HUES48 (cell line): Measurements from ENCODE around the gene ATP5PD.
A peak's percentile ranks its signal among the peaks of the same experiment; 100 is the strongest.
"Not testable (repeated sequence)": the region's sequence is repeated elsewhere in the genome, so short reads cannot be mapped to it uniquely, and the experiment has no call there.

Experiments
- H3K27ac ChIP-seq: one replicate; pipeline ENCODE4 v1.7.0; 2013; ENCODE audit warnings: low read depth, low read length, inconsistent platforms
- H3K27me3 ChIP-seq: 2 replicates; pipeline ENCODE4 v1.6.1; 2013; ENCODE audit warnings: mild to moderate bottlenecking, low read length; ENCODE audit not compliant: control insufficient read depth, insufficient read depth
- H3K36me3 ChIP-seq: 2 replicates; pipeline ENCODE4 v1.6.1; 2013; ENCODE audit warnings: low read length; ENCODE audit not compliant: control insufficient read depth, insufficient read depth
- H3K4me1 ChIP-seq: 2 replicates; pipeline ENCODE4 v1.6.1; 2013; ENCODE audit warnings: mild to moderate bottlenecking, low read length; ENCODE audit not compliant: control insufficient read depth, insufficient read depth
- H3K4me3 ChIP-seq: 2 replicates; pipeline ENCODE4 v1.5.1; 2013; ENCODE audit warnings: mild to moderate bottlenecking, low read depth, low read length
- H3K9ac ChIP-seq: 2 replicates; pipeline ENCODE4 v1.6.1; 2013; ENCODE audit warnings: mild to moderate bottlenecking, low read depth, low read length, moderate library complexity
- H3K9me3 ChIP-seq: 2 replicates; pipeline ENCODE4 v1.6.1; 2013; ENCODE audit warnings: low read length; ENCODE audit not compliant: control insufficient read depth, insufficient read depth

ATP5PD gene

DNA sequence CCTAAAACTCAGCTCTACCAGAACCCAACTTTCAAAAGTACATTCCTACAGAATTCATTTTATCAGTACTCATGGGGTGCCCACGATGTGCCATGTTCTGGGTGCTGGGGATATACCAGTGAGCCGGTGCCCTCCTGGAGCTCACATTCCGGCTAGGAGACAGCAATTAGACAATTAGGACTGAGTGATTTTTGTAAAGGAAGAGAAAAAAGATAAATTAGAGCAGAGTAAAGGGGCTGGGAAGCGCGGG, 34.7 kb downstream of the ATP5PD start:
- Histone ChIP-seq H3K4me3 (peak overlapping the region; percentile 92), H3K27ac (peak overlapping the region; percentile 91), H3K9ac (peak overlapping the region; percentile 53), H3K4me1 (peaks cover 14% of the 10 kb centered on the region), H3K27me3 (no peaks in the 10 kb centered on the region), H3K9me3 (no peaks in the 10 kb centered on the region), H3K36me3 (peaks cover 7% of the 10 kb centered on the region; the same call in 1 of the 2 replicates)

DNA sequence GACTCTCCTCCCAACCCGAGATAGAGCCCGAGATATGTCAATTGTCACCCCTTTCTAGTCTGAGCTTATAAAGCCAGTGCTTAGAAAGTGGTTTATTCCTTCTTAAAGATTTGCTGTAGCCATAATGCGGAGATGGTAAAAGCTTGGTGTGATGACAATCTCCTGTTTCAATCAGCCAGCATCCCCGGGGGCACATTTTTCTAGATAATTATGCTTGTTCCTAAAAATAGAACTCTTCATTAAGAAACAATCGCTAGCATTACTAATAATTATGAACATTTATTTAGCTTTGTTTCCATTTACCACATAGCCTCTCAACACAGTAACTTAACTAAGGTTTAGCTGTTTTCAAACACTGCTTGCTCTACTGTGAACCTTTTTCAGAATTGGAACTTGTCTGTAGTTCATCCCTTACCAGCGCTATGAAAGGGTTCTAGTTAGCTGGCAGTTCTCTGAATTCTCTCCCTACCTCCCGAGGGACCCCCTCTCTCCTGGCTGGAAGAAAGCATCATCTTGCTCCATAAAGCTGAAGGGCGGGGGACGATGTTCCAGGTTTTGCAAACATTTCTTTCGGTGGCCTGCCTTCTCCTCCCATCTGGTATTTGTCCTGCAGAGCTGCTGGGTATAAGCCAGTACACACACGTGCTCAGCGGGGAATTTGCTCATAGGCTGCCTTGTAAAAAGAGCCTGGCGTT, 35.2 kb downstream of the ATP5PD start:
- H3K4me1 ChIP-seq = peaks cover 14% of the 10 kb centered on the region
- H3K9me3 ChIP-seq = no peaks in the 10 kb centered on the region
- peak overlapping the region; percentile 92 for H3K4me3 ChIP-seq
- H3K27ac ChIP-seq = peak overlapping the region; percentile 91
- H3K27me3 ChIP-seq = no peaks in the 10 kb centered on the region
- H3K36me3 ChIP-seq = peaks cover 4% of the 10 kb centered on the region; the same call in 1 of the 2 replicates
- H3K9ac ChIP-seq = peak overlapping the region; percentile 53; the same call in 1 of the 2 replicates

DNA sequence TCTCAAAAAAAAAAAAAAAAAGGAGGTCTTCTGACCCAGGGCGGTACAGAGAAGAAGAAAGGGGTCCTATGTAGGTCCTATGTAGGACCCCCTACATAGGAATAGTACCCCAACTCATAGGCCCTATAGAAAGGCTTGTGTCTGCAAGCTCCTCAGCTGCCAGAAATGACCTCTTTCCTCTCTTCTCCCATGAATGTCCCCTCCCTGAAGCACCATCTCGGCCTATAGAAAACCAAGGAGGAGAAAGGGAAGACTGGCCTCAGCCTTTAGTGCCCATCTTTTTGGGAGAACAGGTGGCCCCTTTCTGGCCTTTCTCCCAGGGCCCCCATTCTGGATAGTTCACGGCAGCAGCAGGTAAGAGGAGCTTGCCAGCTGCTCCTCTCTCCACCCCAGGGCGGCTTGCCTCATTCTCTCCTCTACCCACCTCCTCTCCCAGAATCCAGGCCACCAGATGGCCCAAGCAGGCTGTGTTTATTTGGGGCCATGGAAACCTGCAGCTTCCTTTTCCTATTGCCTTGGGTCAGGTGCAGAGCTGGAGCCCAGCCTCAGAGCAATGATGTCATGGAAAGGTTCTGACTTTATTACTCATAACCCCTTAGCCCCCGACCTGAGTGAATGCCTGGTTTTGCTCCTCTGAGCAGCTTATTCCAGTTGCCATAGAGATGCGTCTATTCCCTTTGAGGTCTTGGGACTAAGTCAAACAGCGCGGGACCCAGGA, 35.9 kb downstream of the ATP5PD start:
- Histone ChIP-seq H3K4me1 (peaks cover 14% of the 10 kb centered on the region), H3K9ac (no peak overlapping the region), H3K27ac (no peak overlapping the region), H3K9me3 (no peaks in the 10 kb centered on the region), H3K4me3 (no peak overlapping the region), H3K27me3 (no peaks in the 10 kb centered on the region), H3K36me3 (no peaks in the 10 kb centered on the region)

DNA sequence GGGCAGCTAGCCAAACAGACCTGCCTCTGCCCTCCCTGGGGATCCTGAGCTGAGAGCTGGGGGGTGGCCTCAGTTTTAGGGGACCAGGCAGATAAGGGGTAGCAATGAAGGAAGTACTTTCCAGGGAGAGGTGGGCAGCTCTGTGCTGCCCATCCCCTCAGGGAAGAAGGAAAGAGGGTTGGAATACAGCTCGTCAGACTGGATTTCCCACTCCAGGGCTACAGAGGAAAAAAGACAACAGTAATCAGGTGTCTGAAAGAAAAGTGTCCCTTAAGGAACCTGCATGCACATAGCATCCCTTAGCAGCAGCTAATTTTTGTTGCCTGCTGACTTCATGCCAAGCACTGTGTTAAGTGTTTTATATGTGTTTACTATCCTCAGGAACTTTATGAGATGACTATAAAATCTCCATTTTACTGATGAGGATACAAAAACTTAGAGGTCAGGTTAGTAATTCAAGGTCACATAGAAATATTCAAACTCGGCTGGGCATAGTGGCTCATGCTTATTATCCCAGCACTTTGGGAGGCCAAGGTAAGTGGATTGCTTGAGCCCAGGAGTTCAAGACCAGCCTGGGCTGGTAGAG, 37.5 kb downstream of the ATP5PD start:
- peaks cover 10% of the 10 kb centered on the region for H3K36me3 ChIP-seq
- H3K4me3 ChIP-seq = no peak overlapping the region
- no peaks in the 10 kb centered on the region for H3K9me3 ChIP-seq
- no peak overlapping the region for H3K27ac ChIP-seq
- H3K27me3 ChIP-seq = no peaks in the 10 kb centered on the region
- H3K9ac ChIP-seq = no peak overlapping the region
- peaks cover 14% of the 10 kb centered on the region for H3K4me1 ChIP-seq

DNA sequence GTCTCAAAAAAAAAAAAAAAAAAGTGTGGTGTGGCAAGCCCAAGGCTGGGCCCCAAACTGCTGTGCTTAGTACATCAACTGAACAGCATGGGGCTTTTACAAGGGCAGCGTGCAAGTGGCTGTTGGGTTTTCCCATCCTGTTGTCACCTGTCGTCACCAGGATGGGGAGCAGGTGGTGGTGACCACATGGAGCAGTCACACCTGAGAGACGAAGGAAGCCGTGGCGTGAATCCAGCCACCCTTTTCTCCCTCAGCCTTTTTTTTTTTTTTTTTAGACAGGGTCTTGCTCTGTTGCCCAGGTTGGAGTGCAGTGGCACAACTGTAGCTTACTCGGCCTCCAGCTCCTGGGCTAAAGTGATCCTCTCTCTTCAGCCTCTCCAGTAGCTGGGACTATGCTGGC, 38.4 kb downstream of the ATP5PD start:
- Histone ChIP-seq H3K36me3 (peaks cover 18% of the 10 kb centered on the region), H3K27ac (no peak overlapping the region), H3K4me3 (no peak overlapping the region), H3K27me3 (no peaks in the 10 kb centered on the region), H3K9ac (no peak overlapping the region), H3K9me3 (no peaks in the 10 kb centered on the region), H3K4me1 (peaks cover 8% of the 10 kb centered on the region)

DNA sequence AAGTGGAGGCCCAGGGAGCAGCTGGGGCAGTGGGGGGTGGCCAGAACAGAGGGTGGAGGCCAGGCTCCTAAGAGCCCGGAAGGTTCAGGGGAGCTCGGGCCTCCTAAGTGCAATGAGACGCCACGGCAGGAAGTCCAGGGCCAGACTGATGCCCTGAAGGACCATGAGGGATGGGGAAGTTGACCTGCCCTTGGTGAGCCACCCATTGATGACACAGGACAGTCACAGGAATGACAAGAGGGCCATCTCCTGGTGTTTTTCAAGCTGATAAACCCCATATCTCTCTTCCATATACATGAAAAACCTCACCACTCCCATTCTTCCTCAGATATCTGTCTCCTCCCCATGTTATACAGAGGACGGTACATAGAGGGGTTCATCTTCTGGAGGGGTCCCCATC, 40.1 kb downstream of the ATP5PD start:
- Histone ChIP-seq H3K9ac (no peak overlapping the region), H3K9me3 (no peaks in the 10 kb centered on the region), H3K27me3 (no peaks in the 10 kb centered on the region), H3K4me1 (peaks cover 2% of the 10 kb centered on the region; the same call in 1 of the 2 replicates), H3K4me3 (no peak overlapping the region), H3K36me3 (peaks cover 33% of the 10 kb centered on the region), H3K27ac (no peak overlapping the region)

DNA sequence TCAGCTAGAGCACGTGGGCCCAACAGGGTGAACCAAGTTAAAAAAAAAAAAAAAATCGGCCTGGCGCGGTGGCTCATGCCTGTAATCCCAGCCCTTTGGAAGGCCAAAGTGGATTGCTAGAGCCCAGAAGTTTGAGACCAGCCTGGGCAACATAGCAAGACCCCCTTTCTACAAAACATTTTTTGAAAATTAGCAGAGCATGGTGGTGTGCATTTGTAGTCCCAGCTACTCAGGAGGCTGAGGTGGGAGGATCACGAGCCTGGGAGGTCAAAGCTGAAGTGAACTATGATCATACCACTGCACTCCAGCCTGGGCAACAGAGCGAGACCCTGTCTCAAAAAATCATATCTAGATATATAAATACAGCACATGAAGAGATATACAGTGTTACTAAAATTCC, 40.7 kb downstream of the ATP5PD start:
- peaks cover 38% of the 10 kb centered on the region for H3K36me3 ChIP-seq
- not testable (repeated sequence) for H3K4me1 ChIP-seq, H3K27me3 ChIP-seq, H3K4me3 ChIP-seq, H3K9ac ChIP-seq, H3K27ac ChIP-seq, H3K9me3 ChIP-seq

DNA sequence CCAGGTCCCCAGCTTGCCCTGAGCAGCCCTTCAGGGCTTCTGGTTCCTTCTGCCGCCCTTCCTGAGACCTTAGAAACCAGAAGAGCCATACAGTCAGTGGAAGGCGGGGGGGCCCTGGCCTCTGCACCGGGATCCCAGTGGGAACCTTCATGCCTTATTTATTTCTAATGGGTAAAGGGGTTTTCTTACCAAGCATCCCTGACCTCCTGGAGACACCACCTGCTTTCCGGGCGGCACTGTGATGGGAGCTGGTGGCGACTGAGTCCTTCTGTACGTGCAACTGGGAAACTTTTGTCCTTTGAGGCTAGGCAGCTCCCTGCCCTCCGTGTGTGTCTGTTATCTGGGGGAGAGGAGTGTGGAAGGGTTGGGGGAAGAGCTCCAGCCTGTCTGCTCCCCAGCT, 41.5 kb downstream of the ATP5PD start:
- H3K9me3 ChIP-seq = no peaks in the 10 kb centered on the region
- no peak overlapping the region for H3K4me3 ChIP-seq
- H3K27me3 ChIP-seq = no peaks in the 10 kb centered on the region
- no peak overlapping the region for H3K9ac ChIP-seq
- H3K27ac ChIP-seq = no peak overlapping the region
- peaks cover 42% of the 10 kb centered on the region for H3K36me3 ChIP-seq
- H3K4me1 ChIP-seq = no peaks in the 10 kb centered on the region

DNA sequence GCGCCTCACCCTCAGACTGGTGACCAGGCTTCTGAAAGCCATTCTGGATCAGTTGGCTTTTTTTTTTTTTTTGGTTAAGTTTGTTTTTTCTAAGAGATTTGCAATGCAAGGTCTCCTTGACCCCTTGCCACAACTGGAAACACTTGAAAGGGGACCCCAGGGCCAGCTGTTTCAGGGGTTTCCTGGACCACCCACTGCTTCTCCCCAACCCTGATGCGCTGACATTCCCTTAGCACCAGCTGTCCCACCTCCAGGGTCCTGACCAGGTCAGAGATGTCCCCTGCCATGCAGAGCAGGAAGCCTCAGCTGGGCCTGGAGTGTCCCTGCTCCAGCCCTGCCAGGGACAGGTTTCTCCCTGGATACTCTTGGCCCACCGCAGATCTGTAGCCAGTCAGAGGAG, 42.4 kb downstream of the ATP5PD start:
- H3K9me3 ChIP-seq = no peaks in the 10 kb centered on the region
- H3K36me3 ChIP-seq = peaks cover 48% of the 10 kb centered on the region
- no peak overlapping the region for H3K27ac ChIP-seq
- H3K4me3 ChIP-seq = no peak overlapping the region
- H3K27me3 ChIP-seq = no peaks in the 10 kb centered on the region
- H3K9ac ChIP-seq = no peak overlapping the region
- no peaks in the 10 kb centered on the region for H3K4me1 ChIP-seq

DNA sequence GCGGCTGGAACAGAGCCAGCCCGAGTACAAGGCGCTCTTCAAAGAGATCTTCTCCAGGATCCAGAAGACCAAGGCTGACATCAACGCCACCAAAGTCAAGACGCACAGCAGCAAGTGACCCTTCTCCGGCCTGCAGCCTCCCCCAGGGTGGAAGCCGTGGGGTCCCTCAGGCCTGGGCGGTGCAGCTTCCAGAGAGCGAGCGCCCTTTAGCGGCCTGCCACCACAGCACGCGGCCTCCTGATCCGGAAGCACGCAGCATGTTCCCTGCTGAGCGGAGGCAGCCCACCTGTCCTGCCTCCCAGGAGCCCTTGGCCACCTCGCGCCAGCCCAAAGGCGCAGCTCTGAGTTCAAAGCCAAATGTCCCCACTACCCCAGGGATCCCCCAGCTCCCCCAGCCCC, 42.8 kb downstream of the ATP5PD start:
- peaks cover 50% of the 10 kb centered on the region for H3K36me3 ChIP-seq
- H3K9me3 ChIP-seq = no peaks in the 10 kb centered on the region
- H3K9ac ChIP-seq = no peak overlapping the region
- no peaks in the 10 kb centered on the region for H3K27me3 ChIP-seq
- no peak overlapping the region for H3K27ac ChIP-seq
- H3K4me1 ChIP-seq = no peaks in the 10 kb centered on the region
- no peak overlapping the region for H3K4me3 ChIP-seq
